Measurements from ENCODE around the gene FNDC10. TPM values are rescaled to one million over a fixed set of nuclear protein-coding genes. Genes with fewer than 3 reads are reported as not detected.

The FNDC10 gene
- total and polyA plus RNA-seq, 12 donors = 2.0 to 73.6 (median 36.7) TPM

- TF ChIP-seq POLR2A (IDR thresholded peaks at IDR 0.05) = no peak
- TF ChIP-seq, protein P1, sequence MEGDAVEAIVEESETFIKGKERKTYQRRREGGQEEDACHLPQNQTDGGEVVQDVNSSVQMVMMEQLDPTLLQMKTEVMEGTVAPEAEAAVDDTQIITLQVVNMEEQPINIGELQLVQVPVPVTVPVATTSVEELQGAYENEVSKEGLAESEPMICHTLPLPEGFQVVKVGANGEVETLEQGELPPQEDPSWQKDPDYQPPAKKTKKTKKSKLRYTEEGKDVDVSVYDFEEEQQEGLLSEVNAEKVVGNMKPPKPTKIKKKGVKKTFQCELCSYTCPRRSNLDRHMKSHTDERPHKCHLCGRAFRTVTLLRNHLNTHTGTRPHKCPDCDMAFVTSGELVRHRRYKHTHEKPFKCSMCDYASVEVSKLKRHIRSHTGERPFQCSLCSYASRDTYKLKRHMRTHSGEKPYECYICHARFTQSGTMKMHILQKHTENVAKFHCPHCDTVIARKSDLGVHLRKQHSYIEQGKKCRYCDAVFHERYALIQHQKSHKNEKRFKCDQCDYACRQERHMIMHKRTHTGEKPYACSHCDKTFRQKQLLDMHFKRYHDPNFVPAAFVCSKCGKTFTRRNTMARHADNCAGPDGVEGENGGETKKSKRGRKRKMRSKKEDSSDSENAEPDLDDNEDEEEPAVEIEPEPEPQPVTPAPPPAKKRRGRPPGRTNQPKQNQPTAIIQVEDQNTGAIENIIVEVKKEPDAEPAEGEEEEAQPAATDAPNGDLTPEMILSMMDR (IDR thresholded peaks at IDR 0.05) = no peak
- intact Hi-C loops (cut with DNase I) = no loop called here
- Histone ChIP-seq H3K27me3 (no peaks in the 10 kb centered on the region), H3K27ac (no peak overlapping the region), H3K4me1 (replicated peaks in 1 of 2) (peaks cover 0 to 6% of the 10 kb centered on the region in 2 donors), H3K9me3 (replicated peaks in 1 of 3) (no peaks in the 10 kb centered on the region), H3K36me3 (replicated peaks in 1 of 2) (no peaks in the 10 kb centered on the region), H3K4me3 (no peak overlapping the region)
- DNase-seq = no peak
- 81 to 90% (median 88%) methylated on average over 4 to 17 of the region's 17 CpGs for WGBS, 4 donors
These were observed 5.8 kb upstream of the FNDC10 start for GRCh38 chr1:1605724-1606123.

- H3K4me3 ChIP-seq = no peak overlapping the region
- no peaks in the 10 kb centered on the region for H3K36me3 ChIP-seq (replicated peaks in 1 of 2)
- TF ChIP-seq, protein P1 (IDR thresholded peaks at IDR 0.05) = no peak
- H3K4me1 ChIP-seq (replicated peaks in 1 of 2) = peaks cover 0 to 11% of the 10 kb centered on the region in 2 donors
- WGBS, 4 donors = 74 to 81% (median 78%) methylated on average over 5 to 14 of the region's 14 CpGs
- no peaks in the 10 kb centered on the region for H3K9me3 ChIP-seq (replicated peaks in 1 of 3)
- intact Hi-C loops (cut with DNase I) = no loop called here
- no peaks in the 10 kb centered on the region for H3K27me3 ChIP-seq
- DNase-seq = no peak
- no peak overlapping the region for H3K27ac ChIP-seq
These were observed 5.2 kb upstream of the FNDC10 start for GRCh38 chr1:1605034-1605591.

DNA sequence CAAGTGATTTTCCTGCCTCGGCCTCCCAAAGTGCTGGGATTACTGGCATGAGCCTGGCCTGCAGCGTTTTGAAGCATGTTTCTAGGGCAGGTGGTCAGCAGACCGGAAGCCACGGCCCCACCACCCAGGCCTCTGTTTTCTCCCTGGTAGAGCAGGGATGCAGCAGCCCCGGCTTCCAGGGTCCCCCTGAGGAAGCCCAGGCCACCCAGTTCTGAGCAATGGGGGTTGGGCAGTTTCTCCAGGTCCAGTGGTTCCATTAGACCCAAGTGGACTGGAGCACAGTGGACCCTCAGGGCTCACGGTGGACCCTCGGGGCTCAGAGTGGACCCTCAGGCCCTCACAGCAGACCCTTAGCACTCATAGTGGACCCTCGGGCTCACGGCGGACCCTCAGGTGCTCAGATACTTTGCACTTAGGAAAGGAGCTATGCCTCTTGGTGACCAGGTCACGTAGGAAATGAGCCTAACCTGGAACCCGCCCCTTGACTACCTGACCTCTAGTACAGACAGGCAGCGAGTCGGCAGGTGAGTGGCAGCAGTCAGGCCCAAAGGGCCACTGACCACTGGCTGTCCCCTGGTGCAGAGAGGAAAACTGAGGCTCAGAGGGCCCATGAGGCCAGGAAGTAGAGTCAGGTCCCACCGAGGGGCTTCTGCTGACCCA is 4.6 kb upstream of the FNDC10 start:
- Histone ChIP-seq H3K27me3 (no peaks in the 10 kb centered on the region), H3K36me3 (replicated peaks in 1 of 2) (no peaks in the 10 kb centered on the region), H3K27ac (no peak overlapping the region), H3K4me3 (no peak overlapping the region), H3K4me1 (replicated peaks in 1 of 2) (peaks cover 0 to 12% of the 10 kb centered on the region in 2 donors), H3K9me3 (replicated peaks in 1 of 3) (no peaks in the 10 kb centered on the region)
- TF ChIP-seq, protein P1 (IDR thresholded peaks at IDR 0.05) = no peak
- no peak for TF ChIP-seq POLR2A (IDR thresholded peaks at IDR 0.05)
- intact Hi-C loops (cut with DNase I) = no loop called here
- DNase-seq = no peak
- 85 to 90% (median 86%) methylated on average over 10 to 15 of the region's 15 CpGs for whole genome bisulfite sequencing, 4 donors

GRCh38 chr1:1603671-1604373 is 3.9 kb upstream of the FNDC10 start:
- no peak for DNase-seq
- Histone ChIP-seq H3K27ac (no peak overlapping the region), H3K9me3 (replicated peaks in 1 of 3) (no peaks in the 10 kb centered on the region), H3K36me3 (replicated peaks in 1 of 2) (no peaks in the 10 kb centered on the region), H3K4me1 (replicated peaks in 1 of 2) (peaks cover 6 to 18% of the 10 kb centered on the region in 2 donors), H3K4me3 (no peak overlapping the region), H3K27me3 (no peaks in the 10 kb centered on the region)
- intact Hi-C loops (cut with DNase I) = no loop called here
- WGBS, 4 donors = 71 to 74% (median 72%) methylated on average over 9 to 13 of the region's 13 CpGs
- TF ChIP-seq, protein P1 (IDR thresholded peaks at IDR 0.05) = no peak
- TF ChIP-seq POLR2A (IDR thresholded peaks at IDR 0.05) = no peak

Measured in adrenal gland (tissue), 12 donors.